HG02571 (cell line): Measurements from ENCODE around the gene PIP5K1C.
"Not testable (repeated sequence)": the region's sequence is repeated elsewhere in the genome, so short reads cannot be mapped to it uniquely, and the experiment has no call there.

Source experiments
- ATAC-seq: cut with Tn5 transposase; IDR thresholded peaks from one replicate; pipeline ENCODE4 v1.9.1; 2021; ENCODE audit warnings: mild to moderate bottlenecking, moderate library complexity; ENCODE audit not compliant: unreplicated experiment

PIP5K1C gene

DNA sequence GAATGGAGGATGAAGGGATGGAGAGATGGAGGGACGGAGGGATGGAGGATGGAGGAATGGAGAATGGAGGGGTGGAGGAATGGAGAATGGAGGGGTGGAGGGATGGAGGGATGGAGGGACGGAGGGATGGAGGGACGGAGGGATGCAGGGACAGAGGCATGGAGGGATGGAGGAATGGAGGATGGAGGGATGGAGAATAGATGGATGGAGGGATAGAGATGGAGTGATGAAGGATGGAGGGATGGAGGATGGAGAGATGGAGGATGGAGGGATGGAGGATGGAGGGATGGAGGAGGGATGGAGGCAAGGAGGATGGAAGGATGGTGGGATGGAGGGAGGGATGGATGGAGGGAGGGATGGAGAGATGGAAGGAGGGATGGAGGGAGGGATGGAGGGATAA, 22.1 kb downstream of the PIP5K1C start:
- no peak for ATAC-seq

DNA sequence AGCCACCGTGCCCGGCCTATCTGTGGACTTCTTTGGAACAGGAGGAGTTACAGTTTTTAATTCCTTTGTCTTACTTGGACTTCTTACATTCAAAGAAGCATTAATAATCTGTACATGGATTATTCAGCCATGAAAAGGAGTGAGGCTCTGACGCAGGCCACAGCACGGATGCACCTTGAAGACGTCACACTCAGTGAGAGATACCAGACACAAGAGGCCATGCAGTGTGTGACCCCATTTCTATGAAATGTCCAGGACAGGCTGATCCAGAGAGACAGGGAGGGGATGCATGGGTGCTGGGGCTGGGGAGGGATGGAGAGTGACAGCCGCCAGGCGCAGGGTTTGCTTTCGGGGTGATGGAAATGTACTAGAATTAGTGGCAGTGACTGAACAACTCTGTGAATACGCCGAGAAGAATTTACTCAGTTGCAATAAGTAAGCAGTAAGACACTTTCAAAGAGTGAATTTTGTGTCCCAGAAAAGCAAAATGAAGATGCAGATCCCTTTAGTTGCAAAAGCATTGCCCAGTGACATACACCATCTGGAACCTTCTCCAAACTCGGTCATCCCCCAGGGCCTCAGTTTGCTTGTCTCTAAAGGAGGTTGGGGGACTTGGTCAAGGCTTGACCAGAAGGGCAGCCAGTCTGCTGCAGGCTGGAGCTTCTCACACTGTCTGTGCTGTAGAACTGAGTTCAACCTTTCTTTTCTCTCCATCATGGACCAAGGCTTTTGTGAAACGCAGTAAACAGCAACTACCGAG, 25.3 kb downstream of the PIP5K1C start:
- ATAC-seq: no peak

DNA sequence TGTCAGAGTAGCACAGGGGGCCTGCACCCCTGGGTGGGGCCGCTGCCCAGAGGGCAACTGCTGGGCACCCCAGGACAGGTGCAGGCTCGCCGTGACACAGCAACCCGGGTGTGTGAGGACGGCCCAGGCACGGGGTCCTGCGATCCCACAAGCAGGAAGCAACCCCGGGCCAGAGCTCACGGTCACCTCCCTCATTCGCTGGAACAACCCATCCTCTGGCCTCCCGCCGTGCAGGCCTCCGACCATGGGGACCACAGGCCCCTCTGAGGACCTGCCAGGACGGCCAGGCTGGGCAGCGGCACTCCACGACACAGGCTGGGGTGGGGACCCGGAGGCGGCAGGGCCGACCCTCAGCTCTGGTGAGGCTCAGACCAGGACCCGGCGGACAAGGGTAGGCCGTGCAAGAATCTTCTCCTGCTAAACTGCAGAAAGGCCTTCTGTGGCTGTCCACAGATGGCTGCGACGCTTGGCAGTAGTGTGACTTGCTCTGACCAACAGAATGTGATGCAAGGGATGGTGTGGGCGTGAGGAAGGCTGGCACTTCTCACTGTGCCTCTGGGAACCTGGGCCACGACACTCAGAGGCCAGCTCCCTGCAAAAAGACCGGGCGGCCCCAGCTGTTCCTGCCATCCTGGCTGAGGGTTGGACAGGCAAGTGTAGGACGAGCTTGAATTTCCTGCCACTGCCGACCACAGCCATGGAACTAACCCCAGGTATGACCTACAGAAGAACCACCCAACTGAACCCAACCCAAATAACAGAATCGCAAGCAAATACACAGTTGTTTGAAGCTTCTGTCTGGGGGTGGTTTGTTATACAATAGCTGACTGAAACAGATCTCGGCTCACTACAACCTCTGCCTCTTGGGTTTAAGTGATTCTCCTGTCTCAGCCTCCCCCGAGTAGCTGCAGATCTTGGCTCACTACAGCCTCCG, 26.5 kb downstream of the PIP5K1C start:
- ATAC-seq: no peak

GRCh38 chr19:3672993-3673392, 27.3 kb downstream of the PIP5K1C start:
- ATAC-seq: no peak

- ATAC-seq: no peak
Observed at GRCh38 chr19:3672575-3672948, 27.7 kb downstream of the PIP5K1C start.

- no peak for ATAC-seq
Observed at GRCh38 chr19:3671680-3672574, 28.3 kb downstream of the PIP5K1C start.

- no peak for ATAC-seq
Observed at GRCh38 chr19:3670796-3671679, 29.2 kb downstream of the PIP5K1C start.

GRCh38 chr19:3669947-3670795, 30.1 kb downstream of the PIP5K1C start:
- no peak for ATAC-seq

GRCh38 chr19:3669082-3669946, 31.0 kb downstream of the PIP5K1C start:
- no peak for ATAC-seq

- no peak for ATAC-seq
Observed at GRCh38 chr19:3668331-3669081, 31.8 kb downstream of the PIP5K1C start.

- ATAC-seq: no peak
Observed at GRCh38 chr19:3667766-3668165, 32.5 kb downstream of the PIP5K1C start.

DNA sequence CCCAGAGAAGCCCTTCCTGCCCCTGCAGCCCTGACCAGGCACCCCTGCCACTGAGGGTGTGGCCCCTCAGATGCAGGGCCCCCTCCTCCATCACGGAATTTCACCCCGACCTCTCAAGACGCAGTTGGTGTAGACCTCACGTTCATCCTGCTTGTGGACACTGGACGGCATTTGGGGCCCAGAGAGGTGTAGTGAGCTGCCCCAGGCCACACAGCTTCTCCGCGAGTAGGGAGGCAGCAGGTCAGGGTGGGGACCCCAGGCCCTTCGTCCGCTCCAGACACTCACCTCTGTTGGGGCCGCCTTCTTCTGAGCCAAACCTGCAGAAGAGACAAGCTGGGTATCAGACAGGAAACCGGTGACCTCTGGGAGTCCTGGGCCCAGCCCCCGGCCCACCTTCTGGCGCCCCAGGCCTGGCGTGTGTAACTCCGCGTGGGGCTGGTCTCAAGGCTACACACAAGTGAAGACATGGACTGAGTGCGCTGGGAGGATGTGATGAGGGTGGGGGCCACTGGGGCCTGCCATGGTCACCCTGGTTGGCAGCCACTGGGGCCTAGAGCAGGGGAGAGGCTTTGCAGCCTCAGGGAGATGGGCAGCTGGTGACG, 33.1 kb downstream of the PIP5K1C start:
- ATAC-seq: no peak

DNA sequence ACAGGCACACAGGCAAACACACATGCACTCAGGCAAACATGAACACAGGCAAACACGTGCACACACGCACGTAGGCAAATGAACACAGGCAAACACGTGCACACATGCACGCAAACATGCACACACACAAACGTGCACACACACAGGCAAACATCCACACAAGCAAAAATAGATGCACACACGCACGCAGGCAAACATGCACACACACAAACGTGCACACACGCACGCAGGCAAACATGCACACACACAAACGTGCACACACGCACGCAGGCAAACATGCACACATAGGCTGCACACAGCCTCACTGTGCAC, 33.8 kb downstream of the PIP5K1C start:
- ATAC-seq: not testable (repeated sequence)

DNA sequence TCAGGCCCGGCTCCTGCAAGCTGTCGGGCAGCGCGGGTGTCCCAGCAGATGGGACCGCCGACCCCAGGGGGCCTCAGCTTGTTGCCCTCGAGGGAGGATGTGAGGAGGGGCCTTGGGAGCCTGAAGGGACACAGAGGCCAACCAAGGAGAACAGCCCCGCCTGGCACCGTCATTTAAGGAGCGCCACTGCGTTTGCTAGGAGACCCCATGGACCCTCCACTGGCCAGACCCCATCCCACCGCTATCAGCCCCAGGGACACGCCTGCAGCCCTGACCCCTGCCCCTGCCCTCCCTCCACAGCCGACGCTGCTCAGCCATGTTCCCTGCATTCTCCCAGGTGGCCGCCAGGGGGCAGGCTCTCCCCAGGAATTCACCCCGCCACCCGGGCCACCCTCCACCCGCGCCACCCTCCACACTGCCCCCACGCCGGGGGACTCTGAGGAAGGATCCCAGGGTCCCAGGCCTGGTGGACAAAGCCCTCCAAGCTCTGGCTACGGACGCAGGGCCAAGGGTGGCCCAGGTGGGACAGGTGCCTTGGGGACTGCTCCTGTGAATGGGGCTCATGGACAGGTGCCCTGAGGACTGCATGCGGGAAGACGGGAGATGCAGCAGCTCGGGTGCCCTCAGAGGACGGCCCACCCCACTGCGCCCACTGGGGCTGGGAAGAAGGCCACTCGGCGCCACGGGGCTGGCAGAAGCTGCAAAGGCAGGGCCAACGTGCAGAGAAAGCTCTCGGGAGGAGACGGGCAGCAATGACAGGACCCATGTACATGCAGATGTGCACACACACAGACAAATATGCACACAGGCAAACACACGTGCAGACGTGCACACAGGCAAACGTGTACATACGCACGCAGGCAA, 34.4 kb downstream of the PIP5K1C start:
- no peak for ATAC-seq

DNA sequence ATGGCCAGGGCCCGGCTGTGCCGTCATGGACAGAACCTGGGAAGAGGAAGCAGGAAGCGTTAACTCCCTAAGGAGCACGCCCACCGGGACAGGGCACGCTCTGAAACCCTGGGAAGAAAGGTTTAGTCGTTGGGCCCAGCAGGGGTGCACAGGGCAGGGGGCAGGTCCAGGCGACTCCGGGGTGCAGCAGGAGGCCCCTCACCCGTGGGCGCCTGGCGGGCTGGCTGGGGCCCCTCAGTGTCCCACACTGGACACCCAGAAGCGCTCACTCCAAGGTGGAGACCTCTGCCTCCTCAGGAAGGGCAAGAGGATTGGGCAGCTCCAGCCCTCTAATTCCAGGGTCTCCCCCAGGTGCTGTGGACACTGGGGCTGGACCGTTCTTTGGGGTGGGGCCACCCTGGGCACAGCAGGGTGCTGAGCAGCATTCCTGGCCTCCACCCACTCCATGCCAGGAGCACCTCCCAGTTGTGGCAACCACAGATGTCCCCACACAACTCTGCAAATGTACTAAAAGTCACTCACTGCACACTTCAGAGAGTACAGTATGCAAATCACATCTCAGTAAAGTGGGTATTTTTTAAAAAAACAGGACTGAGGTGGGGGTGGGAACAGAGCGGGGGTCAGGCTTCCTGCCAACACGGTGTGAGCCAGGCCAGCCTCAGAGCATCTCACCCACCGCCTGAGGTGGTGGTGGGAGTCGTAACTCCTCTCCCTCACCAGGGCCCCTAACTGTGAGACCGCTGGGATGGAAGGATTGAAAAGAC, 35.2 kb downstream of the PIP5K1C start:
- no peak for ATAC-seq

- no peak for ATAC-seq
Observed at GRCh38 chr19:3663838-3664237, 36.4 kb downstream of the PIP5K1C start.
